Ovary (tissue), 3 donors: Measurements from ENCODE around the gene FLOT1.
"Not testable (repeated sequence)": the region's sequence is repeated elsewhere in the genome, so short reads cannot be mapped to it uniquely, and the experiment has no call there.

Experiments used
- CTCF ChIP-seq, 3 donors: fragments of 450-650 bp in 2 of 3; fragments of 200-600 bp in 1 of 3; IDR thresholded peaks; one replicate each; pipeline versions ENCODE4 v1.5.1 to v1.8.0; 2016 to 2022; ENCODE audit warnings: antibody characterized with exemption in 3 of 3, mild to moderate bottlenecking in 1 of 3
- POLR2A ChIP-seq: fragments of 450-650 bp; IDR thresholded peaks from one replicate; pipeline ENCODE4 v1.6.1; 2017; ENCODE audit warnings: antibody characterized with exemption, mild to moderate bottlenecking, moderate library complexity
- donor health status: DM: no; HTN: no; CAD: no.

- TF ChIP-seq CTCF (IDR thresholded peaks at IDR 0.05); POLR2A: not testable (repeated sequence)
Observed at GRCh38 chr6:30717845-30718720, 24.4 kb downstream of the FLOT1 start.
